ENCODE results near the gene ZNF700.

GRCh38 chr19:11964858-11965645 is 40.1 kb downstream of the ZNF700 start, which contains the start of gene ZNF763:
- TF ChIP-seq, protein P1, sequence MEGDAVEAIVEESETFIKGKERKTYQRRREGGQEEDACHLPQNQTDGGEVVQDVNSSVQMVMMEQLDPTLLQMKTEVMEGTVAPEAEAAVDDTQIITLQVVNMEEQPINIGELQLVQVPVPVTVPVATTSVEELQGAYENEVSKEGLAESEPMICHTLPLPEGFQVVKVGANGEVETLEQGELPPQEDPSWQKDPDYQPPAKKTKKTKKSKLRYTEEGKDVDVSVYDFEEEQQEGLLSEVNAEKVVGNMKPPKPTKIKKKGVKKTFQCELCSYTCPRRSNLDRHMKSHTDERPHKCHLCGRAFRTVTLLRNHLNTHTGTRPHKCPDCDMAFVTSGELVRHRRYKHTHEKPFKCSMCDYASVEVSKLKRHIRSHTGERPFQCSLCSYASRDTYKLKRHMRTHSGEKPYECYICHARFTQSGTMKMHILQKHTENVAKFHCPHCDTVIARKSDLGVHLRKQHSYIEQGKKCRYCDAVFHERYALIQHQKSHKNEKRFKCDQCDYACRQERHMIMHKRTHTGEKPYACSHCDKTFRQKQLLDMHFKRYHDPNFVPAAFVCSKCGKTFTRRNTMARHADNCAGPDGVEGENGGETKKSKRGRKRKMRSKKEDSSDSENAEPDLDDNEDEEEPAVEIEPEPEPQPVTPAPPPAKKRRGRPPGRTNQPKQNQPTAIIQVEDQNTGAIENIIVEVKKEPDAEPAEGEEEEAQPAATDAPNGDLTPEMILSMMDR (conservative IDR thresholded peaks at IDR 0.05 in 1 of 2, IDR thresholded peaks at IDR 0.05 in 1 of 2; ENCODE audit: extremely low read depth in 1 of 2, insufficient read depth in 1 of 2, low read depth in 1 of 2, low read length in 2 of 2): no peak
- TF ChIP-seq EZH2 (IDR thresholded peaks at IDR 0.05; ENCODE audit: borderline replicate concordance, low read length): no peak
